Fibroblast of pulmonary artery (primary cell): Measurements from ENCODE around the gene GEMIN2.
A peak's percentile ranks its signal among the peaks of the same experiment; 100 is the strongest.
"Not testable (repeated sequence)": the region's sequence is repeated elsewhere in the genome, so short reads cannot be mapped to it uniquely, and the experiment has no call there.

Experiments
- DNase-seq: peaks from one replicate; pipeline ENCODE4 v3.0.0-alpha.2; 2010; ENCODE audit warnings: low read depth
- H3K4me3 ChIP-seq: replicated peaks from 2 replicates; pipeline ENCODE4 v1.5.1; 2011; ENCODE audit warnings: low read depth, mild to moderate bottlenecking, control low read depth, low read length, moderate library complexity
- TF ChIP-seq, protein P1 (sequence below): IDR thresholded peaks from 2 replicates; pipeline ENCODE4 v1.5.1; 2011; ENCODE audit warnings: mild to moderate bottlenecking, control low read depth, low read length, inconsistent platforms; ENCODE audit errors: missing control alignments

GEMIN2 gene

DNA sequence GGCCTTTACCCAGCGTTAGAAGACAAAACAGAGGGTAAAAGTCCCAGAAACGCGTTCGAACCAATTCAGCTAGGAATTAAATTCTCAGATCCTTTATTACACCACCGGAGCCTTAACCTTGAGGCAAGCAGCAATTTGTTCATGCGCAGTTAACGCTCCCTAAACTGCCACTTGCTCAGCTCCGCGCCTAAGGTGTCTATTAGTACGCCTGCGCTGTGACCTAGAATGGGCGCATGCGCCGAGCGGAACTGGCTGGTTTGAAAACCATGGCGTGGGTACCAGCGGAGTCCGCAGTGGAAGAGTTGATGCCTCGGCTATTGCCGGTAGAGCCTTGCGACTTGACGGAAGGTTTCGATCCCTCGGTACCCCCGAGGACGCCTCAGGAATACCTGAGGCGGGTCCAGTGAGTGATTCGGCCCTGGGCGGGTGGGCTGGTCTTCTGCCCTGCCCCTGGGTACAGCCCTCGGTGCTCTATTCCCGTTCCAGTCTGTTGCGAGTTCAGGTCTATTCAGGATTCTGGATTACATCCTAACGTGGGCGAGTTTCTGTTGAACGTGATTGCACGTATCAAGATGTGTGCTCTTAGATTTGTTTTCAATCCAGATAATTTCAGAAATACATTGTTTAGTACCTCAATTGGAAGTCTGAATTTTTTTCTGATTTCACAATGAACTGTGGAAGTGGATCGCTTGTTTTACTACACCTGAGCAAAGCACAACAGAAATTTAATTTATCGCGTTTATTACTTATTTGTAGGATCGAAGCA, at the start of gene GEMIN2:
Gene GEMIN2, plus strand, starts transcription at position 251 of the 766 bp plus-strand sequence. Its CDS starts 16 bp downstream, at position 267.
- TF ChIP-seq, protein P1, sequence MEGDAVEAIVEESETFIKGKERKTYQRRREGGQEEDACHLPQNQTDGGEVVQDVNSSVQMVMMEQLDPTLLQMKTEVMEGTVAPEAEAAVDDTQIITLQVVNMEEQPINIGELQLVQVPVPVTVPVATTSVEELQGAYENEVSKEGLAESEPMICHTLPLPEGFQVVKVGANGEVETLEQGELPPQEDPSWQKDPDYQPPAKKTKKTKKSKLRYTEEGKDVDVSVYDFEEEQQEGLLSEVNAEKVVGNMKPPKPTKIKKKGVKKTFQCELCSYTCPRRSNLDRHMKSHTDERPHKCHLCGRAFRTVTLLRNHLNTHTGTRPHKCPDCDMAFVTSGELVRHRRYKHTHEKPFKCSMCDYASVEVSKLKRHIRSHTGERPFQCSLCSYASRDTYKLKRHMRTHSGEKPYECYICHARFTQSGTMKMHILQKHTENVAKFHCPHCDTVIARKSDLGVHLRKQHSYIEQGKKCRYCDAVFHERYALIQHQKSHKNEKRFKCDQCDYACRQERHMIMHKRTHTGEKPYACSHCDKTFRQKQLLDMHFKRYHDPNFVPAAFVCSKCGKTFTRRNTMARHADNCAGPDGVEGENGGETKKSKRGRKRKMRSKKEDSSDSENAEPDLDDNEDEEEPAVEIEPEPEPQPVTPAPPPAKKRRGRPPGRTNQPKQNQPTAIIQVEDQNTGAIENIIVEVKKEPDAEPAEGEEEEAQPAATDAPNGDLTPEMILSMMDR, result no peak
- DNase-seq, result peak; percentile 97
- H3K4me3 ChIP-seq, result peak within 1 kb of the TSS; percentile 74

DNA sequence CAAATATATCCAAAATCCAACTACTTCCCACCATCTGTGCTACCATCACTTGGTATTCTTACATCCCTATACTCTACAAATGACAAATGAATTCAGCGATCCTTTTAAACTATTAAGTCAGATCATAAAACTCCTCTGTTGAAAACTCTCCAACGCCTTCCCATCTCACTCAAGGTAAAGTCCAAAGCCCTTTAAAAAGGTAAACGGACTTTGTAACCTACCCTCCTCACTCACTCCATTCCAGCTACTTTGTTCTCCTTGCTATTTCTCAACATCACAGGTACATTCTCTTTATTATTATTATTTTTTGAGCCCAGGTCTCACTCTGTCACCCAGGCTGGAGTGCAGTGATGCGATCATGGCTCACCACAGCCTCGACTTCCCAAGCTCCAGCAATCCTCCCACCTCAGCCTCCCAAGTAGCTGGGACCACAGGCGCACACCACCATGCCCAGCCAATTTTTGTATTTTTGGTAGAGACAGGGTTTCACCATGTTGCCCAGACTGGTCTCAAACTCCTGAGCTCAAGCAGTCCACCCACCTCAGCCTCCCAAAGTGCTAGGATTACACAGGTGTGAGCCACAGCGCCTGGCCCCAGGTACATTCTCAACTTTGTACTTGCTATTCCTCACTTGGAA, 44.8 kb upstream of the GEMIN2 start:
- not testable (repeated sequence) for H3K4me3 ChIP-seq, DNase-seq

GRCh38 chr14:39069923-39070322, 44.2 kb upstream of the GEMIN2 start:
- H3K4me3 ChIP-seq, result no peak overlapping the region
- no peak for DNase-seq
- TF ChIP-seq, protein P1, result no peak

GRCh38 chr14:39071096-39071495, 43.0 kb upstream of the GEMIN2 start:
- TF ChIP-seq, protein P1, result no peak

GRCh38 chr14:39080886-39081285, 33.2 kb upstream of the GEMIN2 start:
- DNase-seq, result no peak
- TF ChIP-seq, protein P1, result no peak
- H3K4me3 ChIP-seq, result no peak overlapping the region

More at GRCh38 chr14:39071096-39071495, 43.0 kb upstream of the GEMIN2 start:
- H3K4me3 ChIP-seq, result no peak overlapping the region
- DNase-seq, result no peak

DNA sequence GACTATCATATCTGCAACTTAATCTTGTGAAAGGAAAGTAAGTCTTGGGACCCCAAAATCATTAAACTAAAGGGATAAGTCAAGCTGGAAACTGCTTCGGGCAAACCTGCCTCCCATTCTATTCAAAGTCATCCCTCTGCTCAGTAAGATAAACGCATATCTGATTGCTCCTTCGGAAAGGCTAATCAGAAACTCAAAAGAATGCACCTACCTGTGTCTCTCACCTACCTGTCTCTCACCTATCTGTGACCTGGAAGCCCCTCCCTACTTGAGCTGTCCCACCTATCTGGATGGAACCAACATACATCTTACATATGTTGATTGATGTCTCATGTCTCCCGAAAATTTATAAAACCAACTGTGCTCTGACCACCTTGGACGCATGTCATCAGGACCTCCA, 31.0 kb upstream of the GEMIN2 start:
- no peak overlapping the region for H3K4me3 ChIP-seq
- TF ChIP-seq, protein P1, result no peak
- no peak for DNase-seq

DNA sequence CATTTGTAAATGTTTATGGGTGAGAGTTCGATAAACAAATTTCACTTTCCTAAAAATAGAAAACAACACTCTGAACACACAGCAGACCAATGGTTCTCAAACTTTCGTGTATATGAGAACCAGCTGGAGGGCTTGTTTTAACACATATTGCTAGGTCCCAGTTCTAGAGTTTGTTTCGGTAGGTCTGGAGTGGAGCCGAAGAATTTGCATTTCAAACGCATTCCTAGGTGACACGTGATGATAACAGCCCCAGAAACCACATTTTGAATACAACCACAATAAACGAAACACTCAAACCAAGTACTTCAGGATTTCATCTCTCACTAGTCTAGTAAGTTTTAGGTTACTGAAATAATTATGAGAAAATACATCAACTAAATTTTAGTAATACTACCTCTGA, 28.2 kb upstream of the GEMIN2 start:
- TF ChIP-seq, protein P1, result no peak
- no peak overlapping the region for H3K4me3 ChIP-seq
- DNase-seq, result peak; percentile 8
